Astrocyte of the spinal cord (primary cell): ENCODE results near the gene FBXO45.
"Not testable (repeated sequence)": the region's sequence is repeated elsewhere in the genome, so short reads cannot be mapped to it uniquely, and the experiment has no call there.

Experiments
- DNase-seq: peaks from one replicate; pipeline ENCODE4 v3.0.0; 2011; ENCODE audit warnings: low read depth, low spot score
- H3K4me3 ChIP-seq: 2 replicates; pipeline ENCODE4 v1.5.1; 2011; ENCODE audit warnings: low read depth, mild to moderate bottlenecking, low read length, moderate library complexity
- CTCF ChIP-seq: IDR thresholded peaks from 2 replicates; pipeline ENCODE4 v1.5.1; 2012; ENCODE audit warnings: low read depth, mild to moderate bottlenecking, low read length, inconsistent platforms
- in situ Hi-C: cut with HindIII; loops from 2 replicates; pipeline ENCODE4 v1.10.0; 2017; ENCODE audit warnings: low sequenced_read_pairs

FBXO45 gene

GRCh38 chr3:196611761-196612483 lies 43.5 kb downstream of the FBXO45 start:
- H3K4me3 ChIP-seq, result no peak overlapping the region
- DNase-seq, result no peak
- in situ Hi-C loops, result no loop called here
- no peak for TF ChIP-seq CTCF

- H3K4me3 ChIP-seq, in situ Hi-C loops, DNase-seq: not testable (repeated sequence)
Observed at GRCh38 chr3:196615234-196615633, 46.8 kb downstream of the FBXO45 start.

- no peak for TF ChIP-seq CTCF
- no peak overlapping the region for H3K4me3 ChIP-seq
- in situ Hi-C loops, result no loop called here
- DNase-seq, result no peak
Observed at GRCh38 chr3:196617256-196617655, 48.8 kb downstream of the FBXO45 start.

DNA sequence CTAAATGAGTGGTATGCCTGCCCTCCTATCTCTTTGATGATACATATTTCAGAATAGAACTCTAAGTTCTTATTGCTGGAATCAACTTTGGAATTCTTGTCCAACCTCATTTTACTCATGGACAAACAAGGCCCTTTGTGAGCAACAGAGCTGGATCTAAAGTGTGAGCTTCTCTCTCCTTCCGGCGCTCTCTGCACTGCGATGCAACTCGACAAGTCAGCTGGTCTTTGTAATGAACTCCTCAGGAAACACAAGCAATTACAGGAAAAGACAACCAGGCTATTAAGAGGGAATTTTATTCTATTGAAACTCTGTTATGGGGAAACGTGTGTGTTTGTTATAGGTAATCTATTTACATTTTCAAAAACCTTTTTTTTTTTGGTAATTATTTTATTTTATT lies 50.8 kb downstream of the FBXO45 start:
- H3K4me3 ChIP-seq, result no peak overlapping the region
- TF ChIP-seq CTCF, result no peak
- in situ Hi-C loops, result no loop called here
- no peak for DNase-seq

GRCh38 chr3:196619627-196620026 lies 51.2 kb downstream of the FBXO45 start:
- DNase-seq, in situ Hi-C loops: not testable (repeated sequence)

DNA sequence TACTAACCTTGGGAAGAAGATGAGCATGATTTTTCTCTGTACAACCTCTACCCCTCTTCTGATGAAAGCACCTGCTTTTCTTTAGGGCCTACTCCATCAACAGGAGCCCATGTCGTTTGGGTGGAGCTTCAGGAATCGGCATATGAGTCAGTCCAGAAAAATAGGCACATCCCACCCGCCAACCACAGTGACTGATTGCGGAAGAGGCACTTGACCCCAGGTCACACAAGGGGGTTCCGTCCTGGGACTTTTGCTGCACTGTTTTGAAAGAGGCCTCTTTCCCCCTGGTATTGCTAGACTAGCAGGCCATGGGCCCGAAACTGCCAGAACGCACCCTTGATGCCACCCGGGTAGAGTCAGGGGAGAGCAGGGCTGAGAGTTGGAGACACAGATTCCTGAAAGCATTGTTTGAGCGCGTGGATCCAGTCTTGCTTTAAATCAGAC lies 51.7 kb downstream of the FBXO45 start:
- TF ChIP-seq CTCF, result no peak
- no peak overlapping the region for H3K4me3 ChIP-seq
- in situ Hi-C loops, result no loop called here
- no peak for DNase-seq

More at GRCh38 chr3:196619627-196620026, 51.2 kb downstream of the FBXO45 start:
- not testable (repeated sequence) for H3K4me3 ChIP-seq

- in situ Hi-C loops, result no loop called here
- H3K4me3 ChIP-seq, result no peak overlapping the region
- TF ChIP-seq CTCF, result no peak
- no peak for DNase-seq
Observed at GRCh38 chr3:196620684-196621083, 52.2 kb downstream of the FBXO45 start.

DNA sequence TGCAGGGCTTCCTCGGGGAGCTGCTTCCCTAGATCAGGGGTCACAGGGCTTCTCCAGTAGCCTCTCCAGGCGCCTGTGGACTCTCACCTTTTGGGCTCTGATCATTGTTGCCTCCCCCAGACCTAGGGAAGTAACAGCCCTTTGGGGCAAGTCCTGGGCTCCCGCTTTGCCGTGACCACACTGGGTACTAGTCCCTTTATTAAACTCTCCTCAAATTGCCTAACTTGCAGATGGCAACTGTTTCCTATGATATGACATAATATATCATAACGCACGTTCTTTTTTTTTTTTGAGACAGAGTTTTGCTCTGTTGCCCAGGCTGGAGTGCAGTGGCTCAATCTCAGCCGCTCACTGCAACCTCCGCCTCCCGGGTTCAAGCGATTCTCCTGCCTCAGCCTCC lies 53.2 kb downstream of the FBXO45 start:
- no peak for DNase-seq
- TF ChIP-seq CTCF, result no peak
- in situ Hi-C loops, result no loop called here
- H3K4me3 ChIP-seq, result no peak overlapping the region
